SK-N-SH treated with all-trans-retinoic acid at 6 μM for 48 hours (cell line): ENCODE data around the gene ITPKB.

Source experiments
- ATAC-seq: fragments of 200-7000 bp; cut with Tn5 transposase; 3 replicates; pipeline ENCODE4 v1.9.1; 2020; ENCODE audit warnings: mild to moderate bottlenecking, moderate library complexity
- ARNTL ChIP-seq: fragments of 450-650 bp; formaldehyde crosslinking; IDR thresholded peaks from 2 replicates; pipeline ENCODE4 v1.5.0; 2020; ENCODE audit warnings: low read depth, mild to moderate bottlenecking, moderate library complexity, borderline replicate concordance
- CSDC2 ChIP-seq: fragments of 250-450 bp; sonication (Bioruptor Pico); IDR thresholded peaks from 2 replicates; pipeline ENCODE4 v1.5.0; 2020; ENCODE audit warnings: mild to moderate bottlenecking, moderate library complexity
- ESRRG ChIP-seq: fragments of 250-450 bp; sonication (Bioruptor Pico); IDR thresholded peaks from 2 replicates; pipeline ENCODE4 v1.6.1; 2021; ENCODE audit warnings: mild to moderate bottlenecking
- GLIS3 ChIP-seq: fragments of 250-450 bp; sonication (Bioruptor Pico); IDR thresholded peaks from 2 replicates; pipeline ENCODE4 v1.5.0; 2020; ENCODE audit warnings: mild to moderate bottlenecking, moderate library complexity
- ISL1 ChIP-seq: fragments of 250-450 bp; sonication (Bioruptor Pico); IDR thresholded peaks from 2 replicates; pipeline ENCODE4 v2.1.2; 2022; ENCODE audit warnings: mild to moderate bottlenecking, moderate library complexity
- OSR1 ChIP-seq: fragments of 250-450 bp; sonication (Bioruptor Pico); IDR thresholded peaks from 2 replicates; pipeline ENCODE4 v1.8.0; 2022; ENCODE audit warnings: moderate library complexity, mild to moderate bottlenecking, inconsistent platforms
- PPARA ChIP-seq: fragments of 250-450 bp; sonication (Bioruptor Pico); IDR thresholded peaks from 2 replicates; pipeline ENCODE4 v1.5.0; 2020; ENCODE audit warnings: mild to moderate bottlenecking, borderline replicate concordance
- RARB ChIP-seq: fragments of 250-450 bp; sonication (Bioruptor Pico); IDR thresholded peaks from 2 replicates; pipeline ENCODE4 v1.8.0; 2021; ENCODE audit warnings: mild to moderate bottlenecking, moderate library complexity
- SNAI2 ChIP-seq: fragments of 250-450 bp; sonication (Bioruptor Pico); IDR thresholded peaks from 2 replicates; pipeline ENCODE4 v1.5.0; 2020; ENCODE audit warnings: mild to moderate bottlenecking, moderate library complexity
- TCF4 ChIP-seq: fragments of 250-450 bp; sonication (Bioruptor Pico); IDR thresholded peaks from 2 replicates; pipeline ENCODE4 v1.8.0; 2021; ENCODE audit warnings: mild to moderate bottlenecking, moderate library complexity, borderline replicate concordance
- TOX ChIP-seq: fragments of 250-450 bp; sonication (Bioruptor Pico); IDR thresholded peaks from 2 replicates; pipeline ENCODE4 v1.8.0; 2021; ENCODE audit warnings: mild to moderate bottlenecking, moderate library complexity, borderline replicate concordance
- ZC3H10 ChIP-seq: fragments of 250-450 bp; sonication (Bioruptor Pico); IDR thresholded peaks from 2 replicates; pipeline ENCODE4 v1.5.1; 2021; ENCODE audit warnings: mild to moderate bottlenecking, moderate library complexity
- ZFP3 ChIP-seq: fragments of 250-450 bp; sonication (Bioruptor Pico); IDR thresholded peaks from 2 replicates; pipeline ENCODE4 v1.5.0; 2020; ENCODE audit warnings: mild to moderate bottlenecking, moderate library complexity
- ZFP30 ChIP-seq: fragments of 450-650 bp; formaldehyde crosslinking; IDR thresholded peaks from 2 replicates; pipeline ENCODE4 v1.5.0; 2022; ENCODE audit warnings: mild to moderate bottlenecking, moderate library complexity
- ZNF565 ChIP-seq: fragments of 450-650 bp; formaldehyde crosslinking; conservative IDR thresholded peaks from 2 replicates; pipeline ENCODE4 v1.5.0; 2020; ENCODE audit warnings: low read depth, mild to moderate bottlenecking, moderate library complexity
- ZNF70 ChIP-seq: fragments of 450-650 bp; formaldehyde crosslinking; IDR thresholded peaks from 2 replicates; pipeline ENCODE4 v1.5.0; 2020; ENCODE audit warnings: mild to moderate bottlenecking, moderate library complexity
- TF ChIP-seq, protein P1 (sequence below): fragments of 250-450 bp; sonication (Bioruptor Pico); IDR thresholded peaks from 2 replicates; pipeline ENCODE4 v1.5.0; 2020; ENCODE audit warnings: mild to moderate bottlenecking, moderate library complexity
- TF ChIP-seq, protein P2 (sequence below): fragments of 250-450 bp; sonication (Bioruptor Pico); IDR thresholded peaks from 2 replicates; pipeline ENCODE4 v1.5.1; 2020; ENCODE audit warnings: low read depth, mild to moderate bottlenecking, moderate library complexity
- TF ChIP-seq, protein P3 (sequence below): fragments of 250-450 bp; sonication (Bioruptor Pico); IDR thresholded peaks from 2 replicates; pipeline ENCODE4 v1.8.0; 2021; ENCODE audit warnings: low read depth, mild to moderate bottlenecking, moderate library complexity, borderline replicate concordance
- TF ChIP-seq, protein P4 (sequence below): fragments of 250-450 bp; sonication (Bioruptor Pico); IDR thresholded peaks from 2 replicates; pipeline ENCODE4 v1.5.1; 2021; ENCODE audit warnings: mild to moderate bottlenecking, moderate library complexity

Gene ITPKB

DNA sequence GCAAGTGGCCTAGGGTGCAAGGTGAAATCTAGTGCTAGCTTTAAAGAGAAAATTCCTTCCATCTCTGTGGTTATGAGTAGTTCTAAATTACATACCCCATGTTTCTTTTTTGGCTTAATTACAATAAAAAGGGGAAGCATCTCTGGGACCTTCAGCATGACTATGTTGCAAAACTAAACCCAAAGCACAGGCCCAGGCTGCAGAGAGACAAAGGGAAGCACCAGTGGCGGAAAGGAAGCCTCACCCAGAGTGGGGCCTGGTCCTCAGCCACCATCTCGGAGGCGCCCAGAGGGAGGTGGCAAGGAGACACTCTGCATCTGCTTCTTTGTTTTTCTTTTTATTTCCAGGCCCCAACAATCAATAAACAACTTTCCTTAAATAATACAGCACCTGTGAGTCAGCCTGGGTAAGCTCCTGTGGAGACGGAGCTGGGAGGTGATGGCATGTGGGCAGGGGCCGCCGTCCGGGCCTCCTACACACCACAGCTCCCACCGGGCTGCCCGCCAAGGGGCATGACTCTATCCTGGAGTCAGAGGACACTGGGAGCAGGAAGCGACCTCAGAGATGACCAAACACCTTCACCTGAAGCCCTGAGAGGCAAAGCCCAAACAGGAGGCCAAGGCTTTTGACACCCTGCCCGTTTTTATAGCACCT is 21.7 kb downstream of the ITPKB start:
- TF ChIP-seq, protein P1, sequence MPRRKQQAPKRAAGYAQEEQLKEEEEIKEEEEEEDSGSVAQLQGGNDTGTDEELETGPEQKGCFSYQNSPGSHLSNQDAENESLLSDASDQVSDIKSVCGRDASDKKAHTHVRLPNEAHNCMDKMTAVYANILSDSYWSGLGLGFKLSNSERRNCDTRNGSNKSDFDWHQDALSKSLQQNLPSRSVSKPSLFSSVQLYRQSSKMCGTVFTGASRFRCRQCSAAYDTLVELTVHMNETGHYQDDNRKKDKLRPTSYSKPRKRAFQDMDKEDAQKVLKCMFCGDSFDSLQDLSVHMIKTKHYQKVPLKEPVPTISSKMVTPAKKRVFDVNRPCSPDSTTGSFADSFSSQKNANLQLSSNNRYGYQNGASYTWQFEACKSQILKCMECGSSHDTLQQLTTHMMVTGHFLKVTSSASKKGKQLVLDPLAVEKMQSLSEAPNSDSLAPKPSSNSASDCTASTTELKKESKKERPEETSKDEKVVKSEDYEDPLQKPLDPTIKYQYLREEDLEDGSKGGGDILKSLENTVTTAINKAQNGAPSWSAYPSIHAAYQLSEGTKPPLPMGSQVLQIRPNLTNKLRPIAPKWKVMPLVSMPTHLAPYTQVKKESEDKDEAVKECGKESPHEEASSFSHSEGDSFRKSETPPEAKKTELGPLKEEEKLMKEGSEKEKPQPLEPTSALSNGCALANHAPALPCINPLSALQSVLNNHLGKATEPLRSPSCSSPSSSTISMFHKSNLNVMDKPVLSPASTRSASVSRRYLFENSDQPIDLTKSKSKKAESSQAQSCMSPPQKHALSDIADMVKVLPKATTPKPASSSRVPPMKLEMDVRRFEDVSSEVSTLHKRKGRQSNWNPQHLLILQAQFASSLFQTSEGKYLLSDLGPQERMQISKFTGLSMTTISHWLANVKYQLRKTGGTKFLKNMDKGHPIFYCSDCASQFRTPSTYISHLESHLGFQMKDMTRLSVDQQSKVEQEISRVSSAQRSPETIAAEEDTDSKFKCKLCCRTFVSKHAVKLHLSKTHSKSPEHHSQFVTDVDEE (CRISPR knock-in tag) = no peak
- TF ChIP-seq CSDC2 (CRISPR knock-in tag) (no peak), ZNF70 (CRISPR knock-in tag) (no peak), PPARA (CRISPR knock-in tag) (no peak), ISL1 (CRISPR knock-in tag) (no peak), GLIS3 (CRISPR knock-in tag) (no peak), ESRRG (CRISPR knock-in tag) (no peak), TOX (CRISPR knock-in tag) (no peak), ZFP3 (CRISPR knock-in tag) (no peak)
- TF ChIP-seq, protein P2, sequence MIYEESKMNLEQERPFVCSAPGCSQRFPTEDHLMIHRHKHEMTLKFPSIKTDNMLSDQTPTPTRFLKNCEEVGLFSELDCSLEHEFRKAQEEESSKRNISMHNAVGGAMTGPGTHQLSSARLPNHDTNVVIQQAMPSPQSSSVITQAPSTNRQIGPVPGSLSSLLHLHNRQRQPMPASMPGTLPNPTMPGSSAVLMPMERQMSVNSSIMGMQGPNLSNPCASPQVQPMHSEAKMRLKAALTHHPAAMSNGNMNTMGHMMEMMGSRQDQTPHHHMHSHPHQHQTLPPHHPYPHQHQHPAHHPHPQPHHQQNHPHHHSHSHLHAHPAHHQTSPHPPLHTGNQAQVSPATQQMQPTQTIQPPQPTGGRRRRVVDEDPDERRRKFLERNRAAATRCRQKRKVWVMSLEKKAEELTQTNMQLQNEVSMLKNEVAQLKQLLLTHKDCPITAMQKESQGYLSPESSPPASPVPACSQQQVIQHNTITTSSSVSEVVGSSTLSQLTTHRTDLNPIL (CRISPR knock-in tag) = no peak
- TF ChIP-seq, protein P3, sequence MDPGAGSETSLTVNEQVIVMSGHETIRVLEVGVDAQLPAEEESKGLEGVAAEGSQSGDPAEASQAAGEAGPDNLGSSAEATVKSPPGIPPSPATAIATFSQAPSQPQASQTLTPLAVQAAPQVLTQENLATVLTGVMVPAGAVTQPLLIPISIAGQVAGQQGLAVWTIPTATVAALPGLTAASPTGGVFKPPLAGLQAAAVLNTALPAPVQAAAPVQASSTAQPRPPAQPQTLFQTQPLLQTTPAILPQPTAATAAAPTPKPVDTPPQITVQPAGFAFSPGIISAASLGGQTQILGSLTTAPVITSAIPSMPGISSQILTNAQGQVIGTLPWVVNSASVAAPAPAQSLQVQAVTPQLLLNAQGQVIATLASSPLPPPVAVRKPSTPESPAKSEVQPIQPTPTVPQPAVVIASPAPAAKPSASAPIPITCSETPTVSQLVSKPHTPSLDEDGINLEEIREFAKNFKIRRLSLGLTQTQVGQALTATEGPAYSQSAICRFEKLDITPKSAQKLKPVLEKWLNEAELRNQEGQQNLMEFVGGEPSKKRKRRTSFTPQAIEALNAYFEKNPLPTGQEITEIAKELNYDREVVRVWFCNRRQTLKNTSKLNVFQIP (CRISPR knock-in tag) = no peak
- TF ChIP-seq, all 23 proteins: peak for 0
- ATAC-seq = no peak

DNA sequence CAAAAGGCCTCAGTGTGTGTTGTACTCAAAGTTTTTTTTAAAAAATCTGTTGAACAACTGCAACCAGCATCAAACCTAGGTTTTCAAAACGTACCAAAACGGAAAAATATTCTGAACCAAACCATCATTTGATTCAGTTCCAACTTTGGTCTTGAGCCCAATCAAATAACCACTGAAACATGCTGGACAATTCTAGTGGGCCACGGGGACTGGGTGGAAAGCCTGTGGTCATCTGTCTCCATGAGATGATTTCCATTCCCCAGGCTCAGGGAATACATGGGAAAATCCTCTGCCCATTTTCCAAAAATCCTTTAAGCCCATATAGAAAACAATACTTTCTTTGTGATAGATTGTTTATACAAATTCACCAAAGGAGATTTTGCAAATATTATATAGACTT is 22.5 kb downstream of the ITPKB start:
- TF ChIP-seq SNAI2 (CRISPR knock-in tag) (no peak), ZNF70 (CRISPR knock-in tag) (no peak)
- TF ChIP-seq, protein P2 (CRISPR knock-in tag) = no peak
- no peak for ATAC-seq

DNA sequence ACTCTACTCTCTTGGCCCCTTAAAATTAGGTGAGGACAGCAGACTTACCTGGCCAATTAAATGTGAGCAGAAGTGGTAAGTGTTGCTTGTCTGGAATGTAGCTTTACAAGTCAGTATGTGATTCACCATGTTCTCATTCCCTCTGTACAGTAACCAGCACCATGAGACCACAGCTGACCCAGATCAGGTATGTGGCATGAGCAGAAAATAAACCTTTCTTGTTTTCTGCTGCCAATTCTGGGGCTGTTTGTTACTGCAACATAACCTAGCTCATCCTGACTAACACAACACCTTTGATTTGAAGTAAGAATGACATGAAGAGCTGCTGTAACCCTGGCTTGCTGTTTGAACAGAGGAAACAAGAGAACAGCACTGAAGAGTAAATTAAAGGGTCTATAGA is 24.9 kb downstream of the ITPKB start:
- TF ChIP-seq, protein P4, sequence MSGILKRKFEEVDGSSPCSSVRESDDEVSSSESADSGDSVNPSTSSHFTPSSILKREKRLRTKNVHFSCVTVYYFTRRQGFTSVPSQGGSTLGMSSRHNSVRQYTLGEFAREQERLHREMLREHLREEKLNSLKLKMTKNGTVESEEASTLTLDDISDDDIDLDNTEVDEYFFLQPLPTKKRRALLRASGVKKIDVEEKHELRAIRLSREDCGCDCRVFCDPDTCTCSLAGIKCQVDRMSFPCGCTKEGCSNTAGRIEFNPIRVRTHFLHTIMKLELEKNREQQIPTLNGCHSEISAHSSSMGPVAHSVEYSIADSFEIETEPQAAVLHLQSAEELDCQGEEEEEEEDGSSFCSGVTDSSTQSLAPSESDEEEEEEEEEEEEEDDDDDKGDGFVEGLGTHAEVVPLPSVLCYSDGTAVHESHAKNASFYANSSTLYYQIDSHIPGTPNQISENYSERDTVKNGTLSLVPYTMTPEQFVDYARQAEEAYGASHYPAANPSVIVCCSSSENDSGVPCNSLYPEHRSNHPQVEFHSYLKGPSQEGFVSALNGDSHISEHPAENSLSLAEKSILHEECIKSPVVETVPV = no peak
- TF ChIP-seq, protein P2 (CRISPR knock-in tag) = no peak
- no peak for TF ChIP-seq ZNF565 (CRISPR knock-in tag)
- no peak for TF ChIP-seq TCF4 (CRISPR knock-in tag)
- TF ChIP-seq RARB = no peak
- no peak for TF ChIP-seq TOX (CRISPR knock-in tag)
- no peak for TF ChIP-seq PPARA (CRISPR knock-in tag)
- TF ChIP-seq ZC3H10 (CRISPR knock-in tag) = no peak
- TF ChIP-seq ISL1 (CRISPR knock-in tag) = no peak
- TF ChIP-seq OSR1 (CRISPR knock-in tag) = no peak
- TF ChIP-seq, protein P1 (CRISPR knock-in tag) = no peak
- TF ChIP-seq, protein P3 (CRISPR knock-in tag) = no peak
- TF ChIP-seq ESRRG (CRISPR knock-in tag) = no peak
- no peak for TF ChIP-seq ARNTL (CRISPR knock-in tag)
- no peak for TF ChIP-seq CSDC2 (CRISPR knock-in tag)
- TF ChIP-seq ZFP30 (CRISPR knock-in tag) = no peak
- no peak for ATAC-seq
